GM19240 (cell line): ENCODE results near the gene C1QTNF8.

Source experiments
- DNase-seq: peaks from one replicate; pipeline ENCODE4 v3.0.0; 2011; ENCODE audit warnings: low spot score; ENCODE audit not compliant: insufficient read length

Gene C1QTNF8

GRCh38 chr16:1096169-1097082 lies at the start of gene C1QTNF8:
C1QTNF8 (minus strand) TSS chr16:1096244; CDS start chr16:1094922, 1,322 bp downstream.
- DNase-seq = no peak

- no peak for DNase-seq
These were observed 49.5 kb upstream of the C1QTNF8 start for GRCh38 chr16:1145383-1146100.

GRCh38 chr16:1144476-1145382 lies 48.7 kb upstream of the C1QTNF8 start:
- no peak for DNase-seq

GRCh38 chr16:1143761-1144450 lies 47.9 kb upstream of the C1QTNF8 start:
- no peak for DNase-seq

GRCh38 chr16:1142911-1143310 lies 46.9 kb upstream of the C1QTNF8 start:
- no peak for DNase-seq

- no peak for DNase-seq
These were observed 45.7 kb upstream of the C1QTNF8 start for GRCh38 chr16:1141716-1142115.

- no peak for DNase-seq
These were observed 45.1 kb upstream of the C1QTNF8 start for GRCh38 chr16:1141191-1141590.

- no peak for DNase-seq
These were observed 44.6 kb upstream of the C1QTNF8 start for GRCh38 chr16:1140582-1141162.

- DNase-seq = no peak
These were observed 41.6 kb upstream of the C1QTNF8 start for GRCh38 chr16:1137604-1138003.

GRCh38 chr16:1135459-1135825 lies 39.4 kb upstream of the C1QTNF8 start:
- no peak for DNase-seq

GRCh38 chr16:1134776-1135458 lies 38.9 kb upstream of the C1QTNF8 start:
- DNase-seq = no peak

- no peak for DNase-seq
These were observed 37.9 kb upstream of the C1QTNF8 start for GRCh38 chr16:1133810-1134520.

- no peak for DNase-seq
These were observed 37.2 kb upstream of the C1QTNF8 start for GRCh38 chr16:1133271-1133670.

GRCh38 chr16:1132431-1132830 lies 36.4 kb upstream of the C1QTNF8 start:
- no peak for DNase-seq

GRCh38 chr16:1131378-1131994 lies 35.4 kb upstream of the C1QTNF8 start:
- no peak for DNase-seq

GRCh38 chr16:1130382-1130781 lies 34.3 kb upstream of the C1QTNF8 start:
- DNase-seq = no peak

- DNase-seq = no peak
These were observed 33.3 kb upstream of the C1QTNF8 start for GRCh38 chr16:1129106-1129960.
